CD4-positive, alpha-beta T cell (primary cell): Measurements from ENCODE around the gene RETREG3. TPM values are rescaled to one million over a fixed set of nuclear protein-coding genes. Genes with fewer than 3 reads are reported as not detected.

Source experiments
- ATAC-seq: fragments of 200-7000 bp; cut with Tn5 transposase; one replicate; pipeline ENCODE4 v1.10.0; 2022; ENCODE audit warnings: mild to moderate bottlenecking; ENCODE audit not compliant: poor library complexity
- CTCF ChIA-PET: fragments of 350-600 bp; sonication (Branson Sonifier 250); formaldehyde crosslinking; loops from one replicate; lab custom pipeline; 2021; ENCODE audit warnings: antibody characterized with exemption, inconsistent platforms; lab: Charles Lee
- POLR2A ChIA-PET: fragments of 350-600 bp; sonication (Branson Sonifier 250); formaldehyde crosslinking; loops from one replicate; lab custom pipeline; 2021; ENCODE audit warnings: antibody characterized with exemption, inconsistent platforms; lab: Charles Lee
- DNase-seq, 14 experiments: peaks; one replicate each; pipeline ENCODE4 v3.0.0-alpha.2; 2013 to 2020; ENCODE audit warnings: mixed read lengths in 2 of 14
- H3K27ac ChIP-seq, 2 donors: one replicate each; pipeline versions ENCODE4 v1.5.1 to v1.7.0; 2013; ENCODE audit warnings: low read length in 2 of 2, low read depth in 1 of 2, mild to moderate bottlenecking in 1 of 2
- H3K27me3 ChIP-seq, 2 experiments: 1 replicate in 1 of 2; 2 replicates in 1 of 2; pipeline versions ENCODE4 v1.6.1 to v1.7.0; 2013; ENCODE audit warnings: low read length in 2 of 2, control low read depth in 1 of 2, mild to moderate bottlenecking in 1 of 2, moderate library complexity in 1 of 2; ENCODE audit not compliant: insufficient read depth in 2 of 2, control insufficient read depth in 1 of 2
- H3K36me3 ChIP-seq: one replicate; pipeline ENCODE4 v1.6.1; 2013; ENCODE audit warnings: low read length, control low read depth; ENCODE audit not compliant: insufficient read depth
- H3K4me1 ChIP-seq: one replicate; pipeline ENCODE4 v1.6.1; 2013; ENCODE audit warnings: low read length, control low read depth; ENCODE audit not compliant: insufficient read depth
- H3K4me3 ChIP-seq: one replicate; pipeline ENCODE4 v1.5.1; 2013; ENCODE audit warnings: mild to moderate bottlenecking, low read length, moderate library complexity
- H3K9me3 ChIP-seq, 2 experiments: 1 replicate in 1 of 2; 2 replicates in 1 of 2; pipeline versions ENCODE4 v1.6.1 to v1.7.0; 2013; ENCODE audit warnings: low read length in 2 of 2, mild to moderate bottlenecking in 2 of 2, control low read depth in 1 of 2, moderate library complexity in 1 of 2; ENCODE audit not compliant: control insufficient read depth in 1 of 2, insufficient read depth in 1 of 2
- H3K27ac Mint-ChIP-seq: one replicate; pipeline ENCODE4 v1.8.0; 2020; ENCODE audit warnings: mixed read lengths
- H3K27me3 Mint-ChIP-seq: one replicate; pipeline ENCODE4 v1.8.0; 2021; ENCODE audit warnings: mixed read lengths
- H3K36me3 Mint-ChIP-seq: one replicate; pipeline ENCODE4 v1.8.0; 2021; ENCODE audit warnings: low read depth, mixed read lengths
- H3K4me1 Mint-ChIP-seq: one replicate; pipeline ENCODE4 v1.8.0; 2021; ENCODE audit warnings: low read depth, mixed read lengths
- H3K4me3 Mint-ChIP-seq: one replicate; pipeline ENCODE4 v1.8.0; 2020; ENCODE audit warnings: mild to moderate bottlenecking, mixed read lengths
- H3K9me3 Mint-ChIP-seq: one replicate; pipeline ENCODE4 v1.8.0; 2020; ENCODE audit warnings: mixed read lengths
- intact Hi-C, 2 experiments: fragments of 100-400 bp; cut with DNase I in 1 of 2; cut with micrococcal nuclease in 1 of 2; formaldehyde crosslinking; loops; one replicate each; pipeline versions ENCODE4 v1.15.1 to v1.9.0; 2023 to 2025; cut with DNase I, micrococcal nuclease
- total RNA-seq, 174 experiments: library from RNA in 2 of 174; stranded (reverse) in 2 of 174; gene quantifications; one replicate each; pipeline ENCODE4 v1.2.3 and lab custom pipeline; 2021 to 2026
- TF ChIP-seq, protein P1 (sequence below): fragments of 200-600 bp; IDR thresholded peaks from one replicate; pipeline ENCODE4 v1.8.0; 2022; ENCODE audit warnings: antibody characterized with exemption, mild to moderate bottlenecking

The RETREG3 gene
- total RNA-seq, 2 experiments from 2014 or later, result 46.7 to 48.7 TPM

DNA sequence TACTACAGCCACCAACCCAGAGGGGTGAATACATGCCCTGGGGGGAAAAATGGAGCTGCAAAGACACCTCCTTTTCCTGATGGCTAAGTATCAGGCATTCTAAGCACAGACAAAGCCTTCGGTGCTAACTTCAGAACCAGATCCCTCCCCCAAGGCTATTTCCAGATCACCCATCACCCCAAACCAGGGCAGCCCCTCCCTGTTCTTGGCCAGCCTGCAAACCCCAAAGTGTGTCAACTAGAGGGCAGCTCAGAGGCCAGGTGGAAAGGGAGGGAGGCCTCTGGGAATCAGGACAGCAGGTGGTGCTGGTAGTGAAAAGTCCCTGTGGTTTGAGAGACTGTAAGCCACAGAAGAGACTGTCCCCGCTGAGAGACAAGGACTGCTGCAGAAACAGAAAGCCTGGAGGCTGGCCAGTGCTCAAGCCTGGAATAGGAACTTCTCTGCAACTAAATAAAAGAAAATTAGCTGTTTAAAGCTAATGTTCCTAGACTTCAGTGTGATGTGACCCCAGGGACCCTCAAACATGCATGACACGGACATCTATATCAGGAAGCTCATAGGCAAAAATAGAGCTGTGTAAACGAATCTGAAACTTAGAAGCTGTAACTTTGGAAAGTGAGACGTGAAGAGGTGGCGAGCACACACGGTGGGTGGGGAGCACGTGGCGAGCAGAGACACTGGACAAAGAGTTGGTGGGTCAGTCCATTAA lies 9.4 kb upstream of the RETREG3 start:
- Mint-ChIP-seq H3K36me3 (peaks cover 23% of the 10 kb centered on the region), H3K4me3 (no peak overlapping the region), H3K27me3 (no peaks in the 10 kb centered on the region), H3K4me1 (no peaks in the 10 kb centered on the region), H3K9me3 (no peaks in the 10 kb centered on the region), H3K27ac (no peak overlapping the region)
- Histone ChIP-seq H3K27me3 (no peaks in the 10 kb centered on the region), H3K36me3 (peaks cover 17% of the 10 kb centered on the region), H3K9me3 (no peaks in the 10 kb centered on the region), H3K4me1 (peaks cover 8% of the 10 kb centered on the region), H3K4me3 (no peak overlapping the region), H3K27ac (no peak overlapping the region)
- intact Hi-C loops, result no loop called here
- POLR2A ChIA-PET, result interaction anchor here (1.2 kb wide), 1 partner anchor 9 kb away, joined by 3 read pairs; the partner anchor contains the start of genes RETREG3 and TUBG1
- DNase-seq (peak in 2 of 14 experiments; percentile 15 to 40), ATAC-seq (no peak)
- CTCF ChIA-PET, result no interaction called here
- TF ChIP-seq, protein P1, sequence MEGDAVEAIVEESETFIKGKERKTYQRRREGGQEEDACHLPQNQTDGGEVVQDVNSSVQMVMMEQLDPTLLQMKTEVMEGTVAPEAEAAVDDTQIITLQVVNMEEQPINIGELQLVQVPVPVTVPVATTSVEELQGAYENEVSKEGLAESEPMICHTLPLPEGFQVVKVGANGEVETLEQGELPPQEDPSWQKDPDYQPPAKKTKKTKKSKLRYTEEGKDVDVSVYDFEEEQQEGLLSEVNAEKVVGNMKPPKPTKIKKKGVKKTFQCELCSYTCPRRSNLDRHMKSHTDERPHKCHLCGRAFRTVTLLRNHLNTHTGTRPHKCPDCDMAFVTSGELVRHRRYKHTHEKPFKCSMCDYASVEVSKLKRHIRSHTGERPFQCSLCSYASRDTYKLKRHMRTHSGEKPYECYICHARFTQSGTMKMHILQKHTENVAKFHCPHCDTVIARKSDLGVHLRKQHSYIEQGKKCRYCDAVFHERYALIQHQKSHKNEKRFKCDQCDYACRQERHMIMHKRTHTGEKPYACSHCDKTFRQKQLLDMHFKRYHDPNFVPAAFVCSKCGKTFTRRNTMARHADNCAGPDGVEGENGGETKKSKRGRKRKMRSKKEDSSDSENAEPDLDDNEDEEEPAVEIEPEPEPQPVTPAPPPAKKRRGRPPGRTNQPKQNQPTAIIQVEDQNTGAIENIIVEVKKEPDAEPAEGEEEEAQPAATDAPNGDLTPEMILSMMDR, result no peak

GRCh38 chr17:42617956-42618431 lies 8.8 kb upstream of the RETREG3 start:
- H3K27me3 Mint-ChIP-seq, result no peaks in the 10 kb centered on the region

DNA sequence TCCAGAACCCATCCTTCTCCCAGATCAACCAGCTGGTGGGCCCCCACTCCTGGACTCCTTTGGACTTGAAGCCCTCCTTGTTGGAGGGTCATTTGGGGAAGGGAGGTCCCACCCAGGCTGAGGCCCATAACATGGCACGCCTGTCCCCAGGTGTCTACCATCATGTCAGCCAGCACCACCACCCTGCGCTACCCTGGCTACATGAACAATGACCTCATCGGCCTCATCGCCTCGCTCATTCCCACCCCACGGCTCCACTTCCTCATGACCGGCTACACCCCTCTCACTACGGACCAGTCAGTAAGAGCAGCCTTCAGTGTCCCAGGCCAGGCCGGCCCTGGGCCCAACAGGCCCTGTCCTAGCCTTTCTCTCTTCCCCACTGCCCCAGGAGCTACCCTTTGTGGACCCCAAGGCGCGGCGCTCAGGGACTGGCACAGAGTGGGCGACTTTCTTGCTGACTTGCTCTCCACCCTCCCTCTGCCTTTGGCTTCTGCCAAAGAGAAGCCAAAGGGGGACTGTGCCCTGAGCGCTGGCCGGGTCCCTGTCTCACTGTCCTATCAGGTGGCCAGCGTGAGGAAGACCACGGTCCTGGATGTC lies 4.6 kb upstream of the RETREG3 start:
- DNase-seq (no peak), ATAC-seq (no peak)
- Histone ChIP-seq H3K27me3 (no peaks in the 10 kb centered on the region), H3K4me3 (no peak overlapping the region), H3K4me1 (peaks cover 19% of the 10 kb centered on the region), H3K27ac (no peak overlapping the region), H3K36me3 (peaks cover 33% of the 10 kb centered on the region), H3K9me3 (no peaks in the 10 kb centered on the region)
- intact Hi-C loops, result no loop called here
- CTCF ChIA-PET, result interaction anchor here (0.7 kb wide), 1 partner anchor 13 kb away, joined by 3 read pairs; no protein-coding TSS in a partner anchor
- POLR2A ChIA-PET, result no interaction called here
- H3K27ac Mint-ChIP-seq, result no peak overlapping the region
- H3K4me1 Mint-ChIP-seq, result peaks cover 8% of the 10 kb centered on the region
- TF ChIP-seq, protein P1, result no peak
- no peak overlapping the region for H3K4me3 Mint-ChIP-seq
- H3K27me3 Mint-ChIP-seq, result no peaks in the 10 kb centered on the region
- peaks cover 47% of the 10 kb centered on the region for H3K36me3 Mint-ChIP-seq
- H3K9me3 Mint-ChIP-seq, result no peaks in the 10 kb centered on the region

More at GRCh38 chr17:42617956-42618431, 8.8 kb upstream of the RETREG3 start:
- Histone ChIP-seq H3K4me1 (peaks cover 8% of the 10 kb centered on the region), H3K27me3 (no peaks in the 10 kb centered on the region), H3K4me3 (no peak overlapping the region), H3K27ac (no peak overlapping the region), H3K36me3 (peaks cover 23% of the 10 kb centered on the region), H3K9me3 (no peaks in the 10 kb centered on the region)
- Mint-ChIP-seq H3K4me1 (no peaks in the 10 kb centered on the region), H3K9me3 (no peaks in the 10 kb centered on the region), H3K27ac (no peak overlapping the region), H3K4me3 (no peak overlapping the region), H3K36me3 (peaks cover 26% of the 10 kb centered on the region)
- CTCF ChIA-PET, result interaction anchor here (1.7 kb wide), 1 partner anchor 40 kb away, joined by 4 read pairs; no protein-coding TSS in a partner anchor
- intact Hi-C loops, result no loop called here
- DNase-seq, result no peak
- ATAC-seq, result no peak
- TF ChIP-seq, protein P1, result no peak
- POLR2A ChIA-PET, result interaction anchor here (0.6 to 1.2 kb wide), 2 partner anchors 9 to 82 kb away, joined by 3 to 4 read pairs; partner anchors contain the start of genes NAGLU, RETREG3 and TUBG1
